GM13976 (cell line): ENCODE measurements around the gene RTEL1.
A peak's percentile ranks its signal among the peaks of the same experiment; 100 is the strongest.
"Not testable (repeated sequence)": the region's sequence is repeated elsewhere in the genome, so short reads cannot be mapped to it uniquely, and the experiment has no call there.

Experiments
- DNase-seq: peaks from one replicate; pipeline ENCODE4 v3.0.0; 2012; ENCODE audit warnings: low spot score
- CTCF ChIP-seq: IDR thresholded peaks from 2 replicates; pipeline ENCODE4 v1.5.1; 2012; ENCODE audit warnings: borderline replicate concordance, mild to moderate bottlenecking; ENCODE audit not compliant: insufficient read depth; ENCODE audit errors: extremely low read depth, missing control alignments, control extremely low read depth
- in situ Hi-C: fragments of 300-500 bp; cut with MboI; formaldehyde crosslinking; loops from one replicate; pipeline ENCODE4 v1.12.0; 2022; ENCODE audit warnings: low sequenced_read_pairs, mixed read lengths, inconsistent platforms; ENCODE audit not compliant: unreplicated experiment

The RTEL1 gene

DNA sequence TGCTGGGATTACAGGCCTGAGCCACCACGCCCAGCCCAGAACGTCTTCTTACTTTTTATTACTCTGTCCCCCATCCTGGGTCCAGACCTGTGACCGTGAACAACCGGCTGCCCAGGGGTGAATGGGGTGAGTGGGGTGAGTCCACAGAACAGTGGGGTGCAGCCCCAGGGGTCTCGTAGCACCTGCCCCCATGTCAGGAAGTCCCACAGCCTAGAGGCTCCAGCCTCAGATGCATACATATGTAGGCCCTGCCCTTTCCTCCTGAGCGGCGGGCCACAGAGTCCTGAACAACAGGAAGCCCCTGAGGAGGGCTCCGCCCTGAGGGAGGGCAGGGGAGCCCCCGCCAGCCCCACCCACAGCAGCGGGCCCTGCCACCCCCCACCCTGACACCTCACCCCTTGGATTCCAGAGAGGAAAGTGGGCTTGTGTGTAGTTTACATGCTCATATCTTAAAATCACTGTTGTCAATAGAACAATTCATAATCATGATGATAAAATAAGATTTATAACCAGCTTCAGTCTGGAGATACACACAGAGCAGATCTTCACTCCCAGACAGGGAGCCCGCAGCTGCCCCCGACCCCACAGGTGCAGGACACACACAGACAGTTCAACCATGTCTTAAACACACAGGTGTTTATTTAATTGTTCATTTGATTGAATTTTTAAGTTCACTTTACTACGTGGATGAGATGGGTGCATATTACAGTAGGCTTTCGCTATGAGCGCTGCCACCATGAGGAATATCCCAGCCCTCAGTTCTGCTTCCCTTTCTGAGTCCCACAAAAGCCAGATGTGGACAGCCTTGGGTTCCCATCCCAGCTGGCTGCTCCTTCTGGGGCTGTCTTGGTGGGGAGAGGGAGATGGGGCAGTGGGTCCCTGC, 18.8 kb upstream of the RTEL1 start:
- DNase-seq = no peak
- TF ChIP-seq CTCF = no peak
- in situ Hi-C loops = no loop called here

GRCh38 chr20:63640086-63640485, 18.0 kb upstream of the RTEL1 start:
- in situ Hi-C loops = no loop called here
- TF ChIP-seq CTCF = no peak

DNA sequence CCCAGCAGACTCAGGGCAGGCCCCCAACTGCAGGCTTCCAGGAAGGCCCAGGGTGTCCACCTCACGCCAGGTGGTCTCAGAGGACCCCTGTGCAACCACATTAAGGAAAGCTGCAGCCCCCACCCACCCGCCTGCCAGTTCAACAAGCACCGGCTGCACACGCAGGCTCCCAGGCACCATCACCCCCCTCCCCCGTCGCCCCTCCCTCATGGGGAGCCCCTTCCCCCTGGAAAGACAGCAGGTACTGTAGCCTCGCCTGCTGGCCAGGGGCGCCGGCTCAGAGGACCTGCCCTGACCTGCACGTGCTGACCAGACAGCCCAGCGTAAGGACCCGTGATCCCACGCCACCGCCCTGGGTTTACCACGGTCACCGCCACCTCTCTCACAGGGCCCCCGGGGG, 17.4 kb upstream of the RTEL1 start:
- DNase-seq, in situ Hi-C loops: not testable (repeated sequence)

More at GRCh38 chr20:63640086-63640485, 18.0 kb upstream of the RTEL1 start:
- no peak for DNase-seq

GRCh38 chr20:63641146-63641791, 16.8 kb upstream of the RTEL1 start:
- no peak for DNase-seq
- no peak for TF ChIP-seq CTCF
- in situ Hi-C loops = no loop called here

- in situ Hi-C loops = no loop called here
- peak; percentile 40 for TF ChIP-seq CTCF
- peak; percentile 98 for DNase-seq
These were observed 16.2 kb upstream of the RTEL1 start for GRCh38 chr20:63641792-63642523.

DNA sequence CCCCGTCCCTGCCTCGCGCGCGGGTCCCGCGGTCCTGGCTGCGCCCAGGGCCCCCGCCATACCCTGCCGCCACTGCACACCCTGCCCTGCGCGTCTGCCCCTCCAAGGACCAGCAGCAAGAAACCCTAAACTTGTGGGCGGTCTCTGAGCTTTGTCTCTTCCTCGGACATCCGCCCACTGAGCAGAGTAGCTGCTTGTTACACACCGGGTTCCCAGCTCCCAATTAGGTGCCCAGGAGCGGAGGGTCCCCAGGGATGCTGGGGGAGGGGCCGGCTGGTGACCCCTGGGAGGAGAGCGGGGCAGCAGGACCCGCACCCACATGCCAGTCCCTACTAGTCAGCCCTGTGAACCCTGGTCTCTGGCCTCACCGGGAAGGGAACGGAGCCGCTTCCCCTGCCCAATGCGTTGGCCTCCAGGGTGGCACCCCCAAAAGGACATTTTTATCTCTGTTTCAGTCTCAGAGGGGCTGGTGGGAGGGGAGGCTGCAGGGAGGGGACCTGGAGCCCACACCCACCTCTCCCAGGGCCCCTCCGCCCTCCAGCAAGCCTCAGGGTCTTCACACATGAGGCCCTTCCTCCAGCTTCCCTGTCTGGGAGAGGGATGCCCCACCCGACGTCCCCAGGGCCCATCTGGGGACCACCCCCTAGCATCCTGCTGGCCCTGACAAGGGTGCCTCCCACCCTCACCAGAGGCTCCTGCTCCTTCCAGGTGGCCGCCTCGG, 15.4 kb upstream of the RTEL1 start:
- DNase-seq = no peak
- TF ChIP-seq CTCF = no peak
- in situ Hi-C loops = no loop called here
